ENCODE data around the gene TAF1. TPM values are rescaled to one million over a fixed set of nuclear protein-coding genes. Genes with fewer than 3 reads are reported as not detected.

The TAF1 gene
- total and polyA plus RNA-seq, 10 of the 15 experiments (the other 5 are each of a cell fraction or from before 2014, with no cell fraction given): 4.1 to 24.2 (median 17.2) TPM

GRCh38 chrX:71458866-71459265, 92.7 kb downstream of the TAF1 start:
- POLR2A ChIA-PET: no interaction called here
- TF ChIP-seq BCL3 (IDR thresholded peaks at IDR 0.05; ENCODE audit: borderline replicate concordance, insufficient read depth, low read depth, low read length, poor library complexity, severe bottlenecking): no peak
- no peak for TF ChIP-seq MYB (IDR thresholded peaks at IDR 0.05; ENCODE audit: borderline replicate concordance, low read depth, low read length)
- no peak for TF ChIP-seq HDAC2 (IDR thresholded peaks at IDR 0.05)
- TF ChIP-seq TCF7 (IDR thresholded peaks at IDR 0.05; ENCODE audit: borderline replicate concordance): no peak
- no peak for TF ChIP-seq NRF1 (conservative IDR thresholded peaks at IDR 0.05; ENCODE audit: low read depth, low read length)
- TF ChIP-seq PBX3 (IDR thresholded peaks at IDR 0.05; ENCODE audit: insufficient replicate concordance, low read depth, low read length): no peak
- no peak for TF ChIP-seq MAX (IDR thresholded peaks at IDR 0.05; ENCODE audit: low read depth, low read length)
- no peak for TF ChIP-seq CREM (IDR thresholded peaks at IDR 0.05; ENCODE audit: low read depth)
- TF ChIP-seq MEF2A (IDR thresholded peaks at IDR 0.05; ENCODE audit: insufficient read depth, low read depth, low read length): no peak
- no peak for TF ChIP-seq YY1 (IDR thresholded peaks at IDR 0.05; ENCODE audit: low read depth, low read length)
- no peak for TF ChIP-seq NFIC (IDR thresholded peaks at IDR 0.05; ENCODE audit: low read depth, low read length)
- no peak for TF ChIP-seq TCF3 (IDR thresholded peaks at IDR 0.05; ENCODE audit: borderline replicate concordance, insufficient read depth, low read depth, low read length)
- TF ChIP-seq BCL11A (IDR thresholded peaks at IDR 0.05; ENCODE audit: low read depth, low read length): no peak
- TF ChIP-seq RAD21 (IDR thresholded peaks at IDR 0.05; ENCODE audit: insufficient read depth, low read depth, low read length): no peak
- TF ChIP-seq JUND (IDR thresholded peaks at IDR 0.05; ENCODE audit: low read depth, low read length): no peak
- no peak for TF ChIP-seq KDM1A (IDR thresholded peaks at IDR 0.05; ENCODE audit: borderline replicate concordance)
- Histone ChIP-seq H3K4me1 (ENCODE audit: control insufficient read depth, insufficient read depth, low read length) (no peaks in the 10 kb centered on the region), H3K36me3 (ENCODE audit: control insufficient read depth in 2 of 2, insufficient read depth in 2 of 2, low read length in 1 of 2) (peaks cover 3 to 4% of the 10 kb centered on the region in 2 experiments; a peak in 2 of 4 replicates), H4K20me1 (ENCODE audit: control insufficient read depth, insufficient read depth) (no peaks in the 10 kb centered on the region), H3K27ac (ENCODE audit: control insufficient read depth, insufficient read depth) (no peak overlapping the region), H3K79me2 (ENCODE audit: control insufficient read depth, insufficient read depth, low read length) (no peaks in the 10 kb centered on the region), H3K4me2 (ENCODE audit: control insufficient read depth, insufficient read depth) (no peak overlapping the region), H3K9me3 (replicated peaks; ENCODE audit: control insufficient read depth, insufficient read depth, low read length) (no peaks in the 10 kb centered on the region), H3K27me3 (replicated peaks in 1 of 2; ENCODE audit: control insufficient read depth in 2 of 2, insufficient read depth in 2 of 2, low read length in 1 of 2) (no peaks in the 10 kb centered on the region), H3K4me3 (no peak overlapping the region), H2AFZ (ENCODE audit: control insufficient read depth, low read depth, low read length) (no peak overlapping the region), H3K9ac (ENCODE audit: control insufficient read depth, insufficient read depth, low read length) (no peak overlapping the region)
- 72% methylated on average over 6 of the region's 6 CpGs for whole genome bisulfite sequencing (ENCODE audit: insufficient coverage, insufficient replicate concordance, low lambda C conversion rate, missing lambda C conversion rate)
- FAIRE-seq (no peak), DNase-seq (ENCODE audit: low read depth, low spot score) (no peak), ATAC-seq (no peak)
- CTCF ChIA-PET: no interaction called here
- RAD21 ChIA-PET (ENCODE audit: unreplicated experiment): no interaction called here
- SMC1A ChIA-PET (ENCODE audit: uncharacterized antibody, unreplicated experiment): interaction anchor here (0.9 kb wide), 1 partner anchor 17 kb away, joined by 3 read pairs; no protein-coding TSS in a partner anchor
- BruUV-seq (replicated peaks): no TSS peak
- intact Hi-C loops (cut with micrococcal nuclease; ENCODE audit: unreplicated experiment) (no loop called here), in situ Hi-C loops (cut with MboI) (loop anchor here (25.0 kb wide), 1 partner anchor 403 kb away; no protein-coding TSS in a partner anchor)

Data from GM12878 (cell line).